Measurements from ENCODE around the gene DDX59.

DNA sequence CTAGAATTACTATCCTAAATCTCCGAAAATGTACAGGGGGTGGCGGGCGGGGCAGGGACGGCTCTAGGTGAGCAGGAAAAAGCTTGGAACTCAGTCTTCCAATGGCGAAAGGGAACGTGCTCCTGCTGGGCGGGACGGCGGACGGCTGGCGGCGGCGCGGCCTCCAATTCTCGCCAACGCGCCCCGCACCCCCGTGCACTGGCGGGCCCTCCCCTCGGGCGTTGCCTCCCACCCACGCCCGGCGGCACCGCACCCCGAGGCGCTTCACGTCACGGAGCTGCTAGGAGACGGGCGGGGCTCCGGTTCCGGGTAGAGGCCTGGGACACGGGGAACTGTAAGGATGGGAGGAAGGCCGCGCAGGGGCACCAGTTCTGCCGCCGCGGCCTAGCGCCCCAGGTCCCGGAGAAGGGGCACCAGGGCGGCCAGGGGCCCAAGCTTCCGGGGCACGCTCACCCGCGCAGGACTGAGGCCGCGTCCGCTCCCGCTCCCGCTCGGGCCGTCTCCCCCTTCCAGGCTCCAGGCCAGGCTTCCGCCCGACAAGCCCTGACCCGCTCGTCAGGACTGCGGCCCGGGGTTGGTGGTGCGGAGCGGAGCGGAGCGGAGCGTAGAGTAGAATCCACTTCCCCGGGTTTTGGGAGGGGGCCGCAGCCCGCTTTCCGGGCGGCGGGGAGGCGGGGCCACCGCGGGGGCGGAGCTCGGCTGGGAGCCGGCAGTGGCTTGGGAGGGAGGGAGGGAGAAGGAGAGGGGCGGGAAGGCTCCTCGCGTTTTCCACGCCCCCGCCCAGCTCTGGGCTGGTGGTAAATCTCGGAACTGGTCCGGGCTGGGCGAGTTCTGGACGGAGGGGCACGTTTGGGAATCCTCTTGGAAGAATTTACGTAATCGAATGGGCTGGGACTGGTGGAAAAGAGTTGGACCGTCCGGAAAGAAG, at the start of gene DDX59:
- TF ChIP-seq POLR2A (IDR thresholded peaks at IDR 0.05; ENCODE audit: low read length) = peak; percentile 91
- TF ChIP-seq GATA1 (IDR thresholded peaks at IDR 0.05; ENCODE audit: low read depth, low read length) = no peak

Measured in erythroblast (primary cell).